Breast epithelium (tissue), 4 donors: ENCODE data around the gene ING4. TPM values are rescaled to one million over a fixed set of nuclear protein-coding genes. Genes with fewer than 3 reads are reported as not detected.

Source experiments
- DNase-seq, 2 donors: peaks; one replicate each; pipeline ENCODE4 v3.0.0-alpha.2; 2019; ENCODE audit warnings: low spot score in 2 of 2
- H3K27ac ChIP-seq, 2 donors: fragments of 200-600 bp; sonication (generic) in 1 of 2; one replicate each; pipeline ENCODE4 v1.5.1; 2016 to 2019; ENCODE audit warnings: mild to moderate bottlenecking in 1 of 2
- H3K27me3 ChIP-seq, 2 donors: fragments of 200-600 bp; sonication (generic) in 1 of 2; one replicate each; pipeline versions ENCODE4 v1.5.1 to v1.6.0; 2017 to 2019; ENCODE audit warnings: control low read depth in 1 of 2, mild to moderate bottlenecking in 1 of 2
- H3K36me3 ChIP-seq: fragments of 200-600 bp; one replicate; pipeline ENCODE4 v1.5.1; 2019
- H3K4me1 ChIP-seq, 2 donors: fragments of 200-600 bp; sonication (generic); one replicate each; pipeline ENCODE4 v1.5.1; 2016 to 2019; ENCODE audit warnings: control low read depth in 1 of 2
- H3K4me3 ChIP-seq, 3 donors: fragments of 200-600 bp; sonication (generic); 1 replicate in 2 of 3; 2 replicates in 1 of 3; pipeline ENCODE4 v1.5.1; 2016 to 2019; ENCODE audit warnings: mild to moderate bottlenecking in 3 of 3, moderate library complexity in 2 of 3
- H3K9me3 ChIP-seq, 2 donors: fragments of 200-600 bp; sonication (generic) in 1 of 2; one replicate each; pipeline ENCODE4 v1.5.1; 2016 to 2019; ENCODE audit warnings: control low read depth in 1 of 2
- CTCF ChIP-seq, 3 donors: fragments of 450-650 bp; IDR thresholded peaks; one replicate each; pipeline ENCODE4 v1.5.1; 2016 to 2017; ENCODE audit warnings: antibody characterized with exemption in 3 of 3, mild to moderate bottlenecking in 3 of 3, moderate library complexity in 3 of 3
- POLR2A ChIP-seq: fragments of 450-650 bp; IDR thresholded peaks from one replicate; pipeline ENCODE4 v1.6.1; 2016; ENCODE audit warnings: antibody characterized with exemption, mild to moderate bottlenecking, moderate library complexity
- POLR2AphosphoS5 ChIP-seq, 3 donors: sonication (generic); formaldehyde crosslinking; IDR thresholded peaks; one replicate each; pipeline ENCODE4 v1.6.1; 2017; ENCODE audit warnings: antibody characterized with exemption in 3 of 3
- intact Hi-C: fragments of 100-400 bp; cut with DNase I; formaldehyde crosslinking; loops from one replicate; pipeline ENCODE4 v1.15.1; 2023; ENCODE audit warnings: low total_unique reads
- total RNA-seq, 3 donors: library from RNA; depleted of rRNA; stranded (reverse); fragments of >200 nt; gene quantifications; one replicate each; pipeline ENCODE4 v1.1.0, GENCODE V29; 2016

Gene ING4
- total RNA-seq, 3 donors from 2014 or later, result 51.1 to 74.2 (median 56.3) TPM

GRCh38 chr12:6697584-6698351 is 34.8 kb upstream of the ING4 start:
- no peaks in the 10 kb centered on the region for H3K9me3 ChIP-seq
- no peaks in the 10 kb centered on the region for H3K4me1 ChIP-seq
- no peaks in the 10 kb centered on the region for H3K36me3 ChIP-seq
- H3K27me3 ChIP-seq, result peaks cover 6 to 58% of the 10 kb centered on the region in 2 donors
- H3K27ac ChIP-seq, result no peak overlapping the region
- TF ChIP-seq POLR2A (no peak), CTCF (IDR thresholded peaks at IDR 0.05) (no peak), POLR2AphosphoS5 (IDR thresholded peaks at IDR 0.05) (no peak)
- no peak for DNase-seq
- no peak overlapping the region for H3K4me3 ChIP-seq
- intact Hi-C loops, result no loop called here

GRCh38 chr12:6696690-6697583 is 34.0 kb upstream of the ING4 start:
- Histone ChIP-seq H3K36me3 (no peaks in the 10 kb centered on the region), H3K4me1 (no peaks in the 10 kb centered on the region), H3K4me3 (no peak overlapping the region), H3K27me3 (peaks cover 6 to 50% of the 10 kb centered on the region in 2 donors), H3K27ac (no peak overlapping the region), H3K9me3 (no peaks in the 10 kb centered on the region)
- intact Hi-C loops, result no loop called here
- no peak for TF ChIP-seq CTCF (IDR thresholded peaks at IDR 0.05)
- no peak for TF ChIP-seq POLR2AphosphoS5 (IDR thresholded peaks at IDR 0.05)
- no peak for TF ChIP-seq POLR2A
- DNase-seq, result no peak

DNA sequence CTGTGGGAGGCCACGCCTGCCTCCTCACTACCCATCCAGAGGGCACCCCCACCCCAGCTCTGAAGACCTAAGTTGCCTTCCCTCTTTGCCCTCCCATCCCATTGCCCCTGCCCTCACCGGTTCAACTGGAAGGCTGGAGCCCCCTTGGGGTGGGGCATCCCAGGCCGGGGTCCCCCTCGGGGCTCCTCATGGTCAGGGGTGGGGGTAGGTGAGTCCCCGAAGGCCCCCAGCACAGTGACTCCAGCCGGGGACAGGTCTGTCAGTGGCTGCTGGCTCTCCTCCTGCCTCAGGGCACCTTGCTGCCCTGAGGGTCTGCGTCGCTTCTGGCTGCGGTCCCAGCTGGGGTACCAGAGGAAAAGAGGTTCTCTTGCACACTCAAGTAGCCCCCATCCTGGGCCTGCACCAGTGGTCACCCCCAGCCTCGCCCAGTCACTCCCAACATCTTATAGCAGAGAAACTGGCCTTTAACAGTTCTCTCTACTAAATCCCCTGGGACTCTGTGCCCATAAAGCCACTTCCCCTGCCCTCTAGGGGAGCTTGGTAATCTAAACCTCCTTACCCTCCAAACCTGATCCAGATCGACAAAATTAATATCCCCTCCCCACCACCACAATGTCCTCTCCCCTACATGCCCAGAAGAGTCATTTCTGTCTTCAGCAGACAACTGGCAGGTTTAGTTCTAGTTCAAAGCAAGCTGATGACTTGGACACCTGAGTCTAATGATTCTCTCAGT is 32.6 kb upstream of the ING4 start:
- no peak for TF ChIP-seq POLR2AphosphoS5 (IDR thresholded peaks at IDR 0.05)
- no peak for TF ChIP-seq POLR2A
- no peak for TF ChIP-seq CTCF (IDR thresholded peaks at IDR 0.05)
- intact Hi-C loops, result no loop called here
- no peak for DNase-seq
- H3K4me3 ChIP-seq, result no peak overlapping the region
- H3K27me3 ChIP-seq, result peaks cover 6 to 35% of the 10 kb centered on the region in 2 donors
- peaks cover 0 to under 1% of the 10 kb centered on the region in 2 donors for H3K4me1 ChIP-seq
- H3K36me3 ChIP-seq, result no peaks in the 10 kb centered on the region
- H3K27ac ChIP-seq, result no peak overlapping the region
- no peaks in the 10 kb centered on the region for H3K9me3 ChIP-seq

DNA sequence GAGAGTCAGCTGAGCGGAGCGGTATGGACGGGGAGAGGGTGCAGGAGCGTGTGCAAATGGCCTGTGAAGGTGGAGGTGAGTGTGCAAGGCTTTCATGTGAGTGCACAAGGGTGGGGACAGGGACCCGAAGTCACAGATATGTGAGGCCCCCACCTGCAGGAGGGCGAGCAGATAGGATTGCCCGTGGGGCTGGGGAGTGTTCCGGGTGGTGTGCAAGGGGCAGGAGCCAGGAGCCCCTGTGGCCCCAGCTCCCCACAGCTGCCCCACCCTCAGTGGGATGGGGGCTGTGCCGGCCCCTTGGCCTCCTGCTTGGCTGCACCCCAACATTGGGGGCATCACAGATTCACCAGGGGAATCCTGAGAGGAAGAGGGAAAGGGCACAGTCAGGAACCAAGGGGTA is 31.8 kb upstream of the ING4 start:
- H3K4me3 ChIP-seq, result no peak overlapping the region
- H3K36me3 ChIP-seq, result no peaks in the 10 kb centered on the region
- intact Hi-C loops, result no loop called here
- H3K27me3 ChIP-seq, result peaks cover 0 to 28% of the 10 kb centered on the region in 2 donors
- H3K4me1 ChIP-seq, result peaks cover 0 to 5% of the 10 kb centered on the region in 2 donors
- DNase-seq, result no peak
- H3K9me3 ChIP-seq, result no peaks in the 10 kb centered on the region
- H3K27ac ChIP-seq, result no peak overlapping the region
- TF ChIP-seq CTCF (IDR thresholded peaks at IDR 0.05) (no peak), POLR2A (no peak), POLR2AphosphoS5 (IDR thresholded peaks at IDR 0.05) (no peak)
